ENCODE measurements around the gene ATP4B.

DNA sequence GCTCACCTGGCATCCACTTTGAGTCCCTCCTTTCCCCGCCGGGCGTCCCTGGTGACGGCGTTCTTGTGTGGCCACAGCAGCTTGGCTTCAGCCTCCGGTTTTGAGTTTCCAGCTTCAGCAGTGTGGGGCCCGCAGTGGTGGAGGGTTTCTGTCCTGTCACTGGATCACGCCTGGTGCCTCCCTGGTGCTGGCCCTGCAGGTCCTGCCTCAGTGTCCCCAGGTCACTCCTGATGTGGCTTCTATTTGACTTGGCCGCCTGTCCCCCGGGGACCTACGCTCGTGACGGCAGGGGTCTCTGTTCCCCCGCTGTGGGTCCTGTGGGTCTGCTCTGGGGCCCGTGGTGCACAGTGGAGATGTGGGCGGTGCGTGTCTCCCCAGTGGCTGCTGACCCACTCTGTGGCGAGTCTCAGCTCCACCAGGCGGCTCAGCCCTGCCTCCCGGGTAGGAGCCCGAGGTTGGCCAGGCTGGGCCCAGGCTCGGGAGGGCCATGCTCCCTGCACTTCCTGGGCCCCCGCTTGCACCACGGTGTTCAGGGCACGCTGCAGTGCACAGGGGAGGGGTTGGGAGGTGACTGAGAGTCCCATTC is 1.9 kb downstream of the ATP4B start:
- TF ChIP-seq ZNF561 (tag by site-specific recombination; IDR thresholded peaks at IDR 0.05; ENCODE audit: borderline replicate concordance), result no peak
- TF ChIP-seq ZNF184 (tag by site-specific recombination; IDR thresholded peaks at IDR 0.05), result no peak
- TF ChIP-seq, protein P1, sequence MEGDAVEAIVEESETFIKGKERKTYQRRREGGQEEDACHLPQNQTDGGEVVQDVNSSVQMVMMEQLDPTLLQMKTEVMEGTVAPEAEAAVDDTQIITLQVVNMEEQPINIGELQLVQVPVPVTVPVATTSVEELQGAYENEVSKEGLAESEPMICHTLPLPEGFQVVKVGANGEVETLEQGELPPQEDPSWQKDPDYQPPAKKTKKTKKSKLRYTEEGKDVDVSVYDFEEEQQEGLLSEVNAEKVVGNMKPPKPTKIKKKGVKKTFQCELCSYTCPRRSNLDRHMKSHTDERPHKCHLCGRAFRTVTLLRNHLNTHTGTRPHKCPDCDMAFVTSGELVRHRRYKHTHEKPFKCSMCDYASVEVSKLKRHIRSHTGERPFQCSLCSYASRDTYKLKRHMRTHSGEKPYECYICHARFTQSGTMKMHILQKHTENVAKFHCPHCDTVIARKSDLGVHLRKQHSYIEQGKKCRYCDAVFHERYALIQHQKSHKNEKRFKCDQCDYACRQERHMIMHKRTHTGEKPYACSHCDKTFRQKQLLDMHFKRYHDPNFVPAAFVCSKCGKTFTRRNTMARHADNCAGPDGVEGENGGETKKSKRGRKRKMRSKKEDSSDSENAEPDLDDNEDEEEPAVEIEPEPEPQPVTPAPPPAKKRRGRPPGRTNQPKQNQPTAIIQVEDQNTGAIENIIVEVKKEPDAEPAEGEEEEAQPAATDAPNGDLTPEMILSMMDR (tag by site-specific recombination; IDR thresholded peaks at IDR 0.05), result no peak
- TF ChIP-seq, protein P2, sequence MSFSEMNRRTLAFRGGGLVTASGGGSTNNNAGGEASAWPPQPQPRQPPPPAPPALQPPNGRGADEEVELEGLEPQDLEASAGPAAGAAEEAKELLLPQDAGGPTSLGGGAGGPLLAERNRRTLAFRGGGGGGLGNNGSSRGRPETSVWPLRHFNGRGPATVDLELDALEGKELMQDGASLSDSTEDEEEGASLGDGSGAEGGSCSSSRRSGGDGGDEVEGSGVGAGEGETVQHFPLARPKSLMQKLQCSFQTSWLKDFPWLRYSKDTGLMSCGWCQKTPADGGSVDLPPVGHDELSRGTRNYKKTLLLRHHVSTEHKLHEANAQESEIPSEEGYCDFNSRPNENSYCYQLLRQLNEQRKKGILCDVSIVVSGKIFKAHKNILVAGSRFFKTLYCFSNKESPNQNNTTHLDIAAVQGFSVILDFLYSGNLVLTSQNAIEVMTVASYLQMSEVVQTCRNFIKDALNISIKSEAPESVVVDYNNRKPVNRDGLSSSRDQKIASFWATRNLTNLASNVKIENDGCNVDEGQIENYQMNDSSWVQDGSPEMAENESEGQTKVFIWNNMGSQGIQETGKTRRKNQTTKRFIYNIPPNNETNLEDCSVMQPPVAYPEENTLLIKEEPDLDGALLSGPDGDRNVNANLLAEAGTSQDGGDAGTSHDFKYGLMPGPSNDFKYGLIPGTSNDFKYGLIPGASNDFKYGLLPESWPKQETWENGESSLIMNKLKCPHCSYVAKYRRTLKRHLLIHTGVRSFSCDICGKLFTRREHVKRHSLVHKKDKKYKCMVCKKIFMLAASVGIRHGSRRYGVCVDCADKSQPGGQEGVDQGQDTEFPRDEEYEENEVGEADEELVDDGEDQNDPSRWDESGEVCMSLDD (tag by site-specific recombination; IDR thresholded peaks at IDR 0.05), result no peak
